ENCODE data around the gene ABI2. TPM values are rescaled to one million over a fixed set of nuclear protein-coding genes. Genes with fewer than 3 reads are reported as not detected.
A peak's percentile ranks its signal among the peaks of the same experiment; 100 is the strongest.

Gene ABI2
- total RNA-seq, 2 experiments from 2014 or later, result 19.3 to 21.0 TPM

GRCh38 chr2:203328760-203329540 lies 756 bp downstream of the ABI2 start:
- no peak for TF ChIP-seq CTCF (IDR thresholded peaks at IDR 0.05)
- Histone ChIP-seq H3K36me3 (ENCODE audit: insufficient read depth, low read length) (no peaks in the 10 kb centered on the region), H3K27ac (ENCODE audit: low read depth in 1 of 2, low read length in 2 of 2) (peak overlapping the region in 1 of 2 donors; percentile 25), H3K4me1 (ENCODE audit: insufficient read depth, low read length) (peaks cover 13% of the 10 kb centered on the region), H3K9me3 (ENCODE audit: control insufficient read depth in 1 of 2, insufficient read depth in 1 of 2, low read length in 2 of 2) (no peaks in the 10 kb centered on the region), H3K27me3 (ENCODE audit: control insufficient read depth in 1 of 2, insufficient read depth in 2 of 2, low read length in 2 of 2) (no peaks in the 10 kb centered on the region), H3K4me3 (ENCODE audit: low read length) (peak overlapping the region; percentile 86)
- ATAC-seq (ENCODE audit: poor library complexity), result peak; percentile 37
- no peaks in the 10 kb centered on the region for H3K9me3 Mint-ChIP-seq
- intact Hi-C loops (cut with DNase I, micrococcal nuclease), result loop anchor here in 1 of 2 experiments (5.0 kb wide), 1 partner anchor 92 kb away; the partner anchor contains the start of gene CYP20A1
- POLR2A ChIA-PET, result interaction anchor here (1.7 kb wide), 1 partner anchor 90 kb away, joined by 12 read pairs; the partner anchor contains the start of gene CYP20A1
- CTCF ChIA-PET, result interaction anchor here (0.5 to 0.7 kb wide), 2 partner anchors 17 to 429 kb away, joined by 3 read pairs; no protein-coding TSS in a partner anchor
- no peaks in the 10 kb centered on the region for H3K27me3 Mint-ChIP-seq
- peak overlapping the region; percentile 28 for H3K27ac Mint-ChIP-seq
- H3K4me1 Mint-ChIP-seq (ENCODE audit: low read depth), result peaks cover 32% of the 10 kb centered on the region
- H3K4me3 Mint-ChIP-seq, result peak overlapping the region; percentile 89
- DNase-seq, result peak in 11 of 14 experiments; percentile 1 to 53 (median 17)
- H3K36me3 Mint-ChIP-seq (ENCODE audit: low read depth), result peaks cover 10% of the 10 kb centered on the region

GRCh38 chr2:203330434-203330833 lies 2.2 kb downstream of the ABI2 start:
- no peaks in the 10 kb centered on the region for H3K27me3 ChIP-seq (ENCODE audit: control insufficient read depth in 1 of 2, insufficient read depth in 2 of 2, low read length in 2 of 2)
- H3K4me3 ChIP-seq (ENCODE audit: low read length), result no peak overlapping the region
- no peaks in the 10 kb centered on the region for H3K9me3 ChIP-seq (ENCODE audit: control insufficient read depth in 1 of 2, insufficient read depth in 1 of 2, low read length in 2 of 2)
- ATAC-seq (ENCODE audit: poor library complexity), result no peak
- no peak overlapping the region for H3K27ac ChIP-seq (ENCODE audit: low read depth in 1 of 2, low read length in 2 of 2)
- H3K36me3 ChIP-seq (ENCODE audit: insufficient read depth, low read length), result peaks cover 3% of the 10 kb centered on the region
- ChIA-PET CTCF (interaction anchor here (0.9 kb wide), 1 partner anchor 12 kb away, joined by 3 read pairs; no protein-coding TSS in a partner anchor), POLR2A (no interaction called here)
- intact Hi-C loops (cut with DNase I, micrococcal nuclease), result no loop called here
- Mint-ChIP-seq H3K9me3 (no peaks in the 10 kb centered on the region), H3K4me3 (peak overlapping the region; percentile 89), H3K4me1 (ENCODE audit: low read depth) (peaks cover 32% of the 10 kb centered on the region), H3K27me3 (no peaks in the 10 kb centered on the region), H3K27ac (no peak overlapping the region), H3K36me3 (ENCODE audit: low read depth) (peaks cover 14% of the 10 kb centered on the region)
- peaks cover 13% of the 10 kb centered on the region for H3K4me1 ChIP-seq (ENCODE audit: insufficient read depth, low read length)
- no peak for TF ChIP-seq CTCF (IDR thresholded peaks at IDR 0.05)
- no peak for DNase-seq

GRCh38 chr2:203338322-203338721 lies 10.1 kb downstream of the ABI2 start:
- no peak overlapping the region for H3K27ac ChIP-seq (ENCODE audit: low read depth in 1 of 2, low read length in 2 of 2)
- no peaks in the 10 kb centered on the region for H3K27me3 Mint-ChIP-seq
- H3K27me3 ChIP-seq (ENCODE audit: control insufficient read depth in 1 of 2, insufficient read depth in 2 of 2, low read length in 2 of 2), result no peaks in the 10 kb centered on the region
- H3K36me3 Mint-ChIP-seq (ENCODE audit: low read depth), result peaks cover 23% of the 10 kb centered on the region
- H3K9me3 Mint-ChIP-seq, result no peaks in the 10 kb centered on the region
- ChIA-PET POLR2A (no interaction called here), CTCF (no interaction called here)
- no peak overlapping the region for H3K27ac Mint-ChIP-seq
- TF ChIP-seq CTCF (IDR thresholded peaks at IDR 0.05), result no peak
- peaks cover 3% of the 10 kb centered on the region for H3K36me3 ChIP-seq (ENCODE audit: insufficient read depth, low read length)
- no peak overlapping the region for H3K4me3 Mint-ChIP-seq
- no peak overlapping the region for H3K4me3 ChIP-seq (ENCODE audit: low read length)
- H3K4me1 Mint-ChIP-seq (ENCODE audit: low read depth), result peaks cover 11% of the 10 kb centered on the region
- intact Hi-C loops (cut with DNase I, micrococcal nuclease), result no loop called here
- ATAC-seq (ENCODE audit: poor library complexity) (no peak), DNase-seq (no peak)
- no peaks in the 10 kb centered on the region for H3K9me3 ChIP-seq (ENCODE audit: control insufficient read depth in 1 of 2, insufficient read depth in 1 of 2, low read length in 2 of 2)
- H3K4me1 ChIP-seq (ENCODE audit: insufficient read depth, low read length), result no peaks in the 10 kb centered on the region
